ENCODE results near the gene RGPD5.
"Not testable (repeated sequence)": the region's sequence is repeated elsewhere in the genome, so short reads cannot be mapped to it uniquely, and the experiment has no call there.

Gene RGPD5

DNA sequence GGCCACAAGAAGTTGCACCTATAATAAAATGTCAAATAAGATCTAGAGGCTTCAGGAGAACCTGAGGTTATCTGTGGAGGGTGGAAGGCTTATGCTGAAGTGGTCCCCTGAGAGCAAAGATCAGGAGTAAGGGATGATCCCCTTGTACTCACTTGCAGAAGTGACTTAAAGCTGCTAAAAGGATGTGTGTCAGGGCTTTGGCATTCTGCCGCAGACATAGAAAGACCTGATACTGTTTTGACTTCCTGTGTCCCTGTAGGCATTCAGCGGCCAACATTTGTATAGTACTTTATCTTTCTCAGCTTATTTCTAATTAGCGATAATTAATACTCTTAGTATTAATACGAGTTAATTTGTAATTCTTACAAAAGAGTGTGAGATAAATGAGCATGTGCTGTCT, 94.3 kb downstream of the RGPD5 start:
- not testable (repeated sequence) for H3K4me3 ChIP-seq (ENCODE audit: control insufficient read depth, low read depth, low read length); DNase-seq (ENCODE audit: low read depth)

DNA sequence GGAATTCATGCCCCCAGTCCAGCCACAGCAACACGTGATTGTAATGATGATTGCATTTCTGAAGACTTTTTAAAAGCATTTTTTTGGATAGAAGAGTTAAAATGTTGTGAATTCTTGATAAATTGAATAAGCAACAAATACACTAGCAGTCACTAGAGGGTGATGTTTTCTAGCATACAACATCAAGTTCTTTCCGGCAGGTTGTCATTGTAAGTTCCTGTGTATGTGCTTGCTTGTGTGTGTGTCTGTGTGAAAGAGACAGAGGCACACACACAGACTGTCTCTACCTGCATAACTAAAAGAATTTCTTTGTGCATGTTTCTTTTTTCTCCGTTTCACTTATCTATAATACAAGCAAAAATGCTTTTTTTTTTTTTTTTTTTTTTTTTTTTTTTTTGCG, 95.8 kb downstream of the RGPD5 start:
- not testable (repeated sequence) for DNase-seq (ENCODE audit: low read depth); H3K4me3 ChIP-seq (ENCODE audit: control insufficient read depth, low read depth, low read length)

DNA sequence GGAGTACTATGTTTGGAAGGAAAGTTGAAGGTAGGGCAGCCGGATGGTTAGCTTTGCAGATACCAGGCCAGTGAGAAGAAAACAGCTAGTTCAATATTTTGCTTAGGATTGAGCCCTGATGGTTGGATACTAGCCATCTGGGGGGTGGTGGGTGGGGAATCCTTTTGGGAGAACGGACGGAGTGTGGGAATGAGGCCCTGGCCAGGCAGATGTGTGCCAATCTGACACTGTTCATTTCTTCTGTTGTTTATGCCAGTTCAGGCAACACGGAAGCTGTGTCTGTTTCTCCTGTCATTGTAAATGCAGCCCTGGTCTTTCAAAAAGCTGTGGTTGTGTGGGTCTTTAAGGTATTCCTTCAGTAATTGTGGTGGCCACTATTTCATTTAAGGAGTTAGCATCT, 96.9 kb downstream of the RGPD5 start:
- DNase-seq (ENCODE audit: low read depth); H3K4me3 ChIP-seq (ENCODE audit: control insufficient read depth, low read depth, low read length): not testable (repeated sequence)

DNA sequence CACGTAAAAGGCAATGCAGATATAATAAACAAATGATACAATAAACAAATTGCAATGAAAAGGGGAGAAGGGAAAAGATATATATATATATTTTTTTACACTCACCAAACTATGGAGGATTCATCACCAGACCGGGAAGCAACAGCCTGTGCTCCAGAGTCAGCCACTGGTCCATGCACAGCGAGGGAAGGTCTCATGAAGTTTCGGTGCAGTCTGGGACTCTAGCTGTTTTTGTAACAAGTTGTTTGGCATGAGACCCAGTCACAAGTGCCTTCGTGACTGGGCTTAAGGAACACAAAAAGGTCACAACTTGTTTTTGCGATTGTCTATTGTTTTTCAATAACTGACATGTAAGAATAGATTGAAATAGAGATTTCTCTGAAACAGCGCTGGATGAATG, 99.6 kb downstream of the RGPD5 start:
- H3K4me3 ChIP-seq (ENCODE audit: control insufficient read depth, low read depth, low read length); DNase-seq (ENCODE audit: low read depth): not testable (repeated sequence)

DNA sequence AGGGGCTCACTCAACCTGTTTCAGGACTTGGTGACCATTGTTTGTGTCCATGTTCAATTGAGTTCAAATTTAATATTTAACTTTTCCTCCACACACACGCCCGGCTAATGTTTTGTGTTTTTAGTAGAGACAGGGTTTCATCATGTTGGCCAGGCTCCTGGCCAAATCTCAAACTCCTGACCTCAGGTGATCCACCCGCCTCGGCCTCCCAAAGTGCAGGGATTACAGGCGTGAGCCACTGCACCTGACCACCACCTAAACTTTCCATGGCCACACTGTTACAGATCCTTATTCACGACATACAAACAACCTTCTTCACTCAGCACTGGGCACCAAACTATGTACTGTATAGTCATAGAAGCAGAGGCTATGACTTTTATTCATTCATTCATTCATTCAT, 100.0 kb downstream of the RGPD5 start:
- H3K4me3 ChIP-seq (ENCODE audit: control insufficient read depth, low read depth, low read length); DNase-seq (ENCODE audit: low read depth): not testable (repeated sequence)

DNA sequence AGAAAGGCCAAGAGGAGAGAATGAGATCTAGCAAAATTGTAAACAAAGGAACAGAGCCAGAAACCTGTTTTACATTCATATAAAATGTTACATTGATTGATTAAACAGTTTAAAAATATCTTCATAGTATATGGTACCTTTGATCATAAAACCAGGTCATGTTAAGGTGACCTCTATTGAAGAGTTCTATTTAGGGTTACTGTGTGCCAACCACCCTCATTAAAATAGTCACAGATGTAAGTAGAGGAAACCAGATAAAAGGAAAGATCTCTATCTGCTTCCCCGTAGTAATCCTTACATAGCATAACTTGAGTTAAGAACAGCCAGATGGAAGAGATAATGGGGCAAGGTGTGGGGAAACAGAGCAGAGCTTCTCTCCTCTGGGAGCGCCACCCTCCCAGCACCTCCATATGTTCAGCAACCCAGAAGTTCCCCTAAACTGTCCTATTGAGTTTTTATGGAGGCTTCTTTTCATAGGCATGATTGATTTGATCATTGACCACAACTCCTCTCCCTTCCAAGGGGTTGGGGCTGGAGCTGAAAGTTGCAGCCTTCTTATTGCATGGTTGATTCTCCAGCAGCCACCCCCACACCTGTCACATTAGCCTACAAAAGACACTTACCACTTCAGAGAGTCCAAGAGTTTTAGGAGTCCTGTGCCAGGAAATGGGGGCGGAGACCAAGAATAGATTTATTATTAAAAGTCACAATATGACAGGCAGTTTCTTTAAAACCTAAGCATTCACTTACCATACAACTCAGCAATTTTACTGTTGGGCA, 101.2 kb downstream of the RGPD5 start:
- not testable (repeated sequence) for DNase-seq (ENCODE audit: low read depth); H3K4me3 ChIP-seq (ENCODE audit: control insufficient read depth, low read depth, low read length)

DNA sequence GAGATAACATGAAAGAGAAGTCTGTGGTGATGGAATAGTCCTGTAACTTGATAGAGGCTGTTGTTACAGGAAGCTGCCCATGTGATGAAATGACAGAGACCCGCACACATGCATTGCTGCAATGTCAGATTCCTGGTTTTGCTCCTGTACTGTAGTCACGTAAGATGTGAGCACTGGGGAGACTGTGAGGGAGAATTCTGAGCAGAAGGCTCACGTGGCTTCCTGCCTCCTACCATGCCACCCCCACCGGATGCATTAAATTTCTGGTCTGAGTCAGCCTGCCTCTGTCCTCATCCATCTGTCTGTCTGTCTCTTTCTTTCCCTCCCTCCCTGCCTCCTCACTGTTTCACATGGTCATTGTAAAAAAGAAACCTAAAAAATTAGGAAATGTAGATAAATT, 102.1 kb downstream of the RGPD5 start:
- H3K4me3 ChIP-seq (ENCODE audit: control insufficient read depth, low read depth, low read length), result not testable (repeated sequence)

DNA sequence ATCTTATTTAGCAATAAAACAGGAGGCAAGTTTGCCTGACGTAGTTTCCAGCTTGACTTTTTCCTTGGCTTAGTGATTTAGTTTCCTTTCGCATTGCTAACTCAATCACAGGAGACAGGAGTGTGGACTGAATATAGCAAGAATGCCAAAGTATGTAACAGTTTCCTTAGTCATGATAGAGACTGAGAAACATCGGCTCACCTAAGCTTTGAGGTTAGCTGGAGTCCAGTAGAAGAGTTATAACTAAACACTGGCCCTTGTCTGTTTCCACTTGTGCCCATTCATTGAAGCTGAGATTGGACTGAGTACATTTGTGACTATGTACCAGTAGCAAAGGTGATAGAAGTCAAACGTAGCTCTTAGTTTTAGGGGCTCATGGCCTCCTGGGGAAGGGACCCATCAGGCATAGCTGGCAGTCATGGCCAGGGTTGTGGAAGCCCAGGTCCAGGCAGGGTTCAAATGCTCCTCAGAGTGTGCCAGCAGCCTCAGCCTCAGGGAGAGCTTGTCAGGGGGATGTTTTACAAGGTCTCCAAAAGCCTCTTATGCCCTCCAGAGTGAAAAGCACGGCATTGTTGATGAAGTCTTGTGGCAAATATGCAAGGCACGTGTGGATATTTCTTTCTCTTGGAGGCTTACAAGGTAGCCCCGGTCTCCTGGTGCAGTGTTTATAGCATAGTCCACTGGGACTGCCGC, 103.8 kb downstream of the RGPD5 start:
- DNase-seq (ENCODE audit: low read depth); H3K4me3 ChIP-seq (ENCODE audit: control insufficient read depth, low read depth, low read length): not testable (repeated sequence)

More for the DNA sequence above, 102.1 kb downstream of the RGPD5 start:
- DNase-seq (ENCODE audit: low read depth), result not testable (repeated sequence)

DNA sequence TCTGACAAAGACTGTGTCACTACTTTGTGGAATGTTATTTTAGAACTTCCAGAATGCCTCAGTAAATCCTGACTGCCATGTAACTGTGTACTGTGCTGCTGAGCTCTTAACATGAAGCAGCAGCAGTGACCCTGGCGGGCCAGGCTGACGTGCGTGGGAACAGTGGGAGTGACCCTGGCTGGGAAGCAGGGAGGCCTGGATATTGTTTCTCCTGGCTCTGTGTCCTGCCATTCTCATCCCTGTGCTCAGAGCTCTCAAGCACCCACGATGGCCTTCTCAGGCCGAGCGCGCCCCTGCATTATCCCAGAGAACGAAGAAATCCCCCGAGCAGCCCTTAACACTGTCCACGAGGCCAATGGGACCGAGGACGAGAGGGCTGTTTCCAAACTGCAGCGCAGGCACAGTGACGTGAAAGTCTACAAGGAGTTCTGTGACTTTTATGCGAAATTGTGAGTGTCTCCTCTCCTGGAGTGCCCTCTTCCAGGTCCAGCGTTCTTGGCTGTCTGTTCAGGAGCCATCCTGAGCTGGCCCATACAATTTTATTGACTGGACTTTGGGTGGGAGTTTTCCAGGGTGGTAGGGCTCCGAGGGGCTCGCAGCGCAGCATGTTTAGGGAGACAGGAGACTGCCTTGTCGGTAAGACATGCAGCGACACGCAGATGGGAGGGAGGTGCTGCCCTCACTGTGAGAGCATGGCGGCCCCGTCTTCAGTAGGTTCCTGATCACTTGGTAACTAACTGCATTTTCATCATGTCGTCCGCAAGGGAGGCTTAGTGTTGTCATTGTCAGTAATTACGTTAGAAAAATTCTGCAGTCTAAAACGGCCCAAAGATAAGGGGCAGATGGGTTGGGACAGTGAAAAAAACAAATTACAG, 104.6 kb downstream of the RGPD5 start, which contains the start of gene LIMS3:
LIMS3 (plus strand) TSS at position 227 of the 875 bp plus-strand sequence; CDS start at position 268, 41 bp downstream.
- DNase-seq (ENCODE audit: low read depth); H3K4me3 ChIP-seq (ENCODE audit: control insufficient read depth, low read depth, low read length): not testable (repeated sequence)

DNA sequence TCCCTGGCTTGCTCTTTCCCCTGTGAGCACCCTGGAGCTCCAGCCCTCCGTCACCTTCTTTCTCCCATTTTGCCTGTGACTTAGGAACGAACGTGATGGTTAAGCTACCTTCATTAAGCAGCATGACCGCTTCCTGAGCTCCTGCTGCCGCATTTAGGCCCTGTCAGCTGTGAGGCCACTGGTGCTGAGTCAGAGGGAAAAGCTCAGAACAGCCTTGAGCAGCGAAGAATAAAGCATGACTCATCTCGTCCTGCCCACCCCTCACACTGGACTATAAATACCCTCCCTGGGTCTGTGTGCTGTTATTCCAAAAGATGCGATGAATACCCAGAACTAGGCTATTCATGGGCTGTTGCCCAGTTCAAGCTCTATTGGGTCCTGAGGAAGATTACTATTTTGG, 111.7 kb downstream of the RGPD5 start:
- H3K4me3 ChIP-seq (ENCODE audit: control insufficient read depth, low read depth, low read length); DNase-seq (ENCODE audit: low read depth): not testable (repeated sequence)

Data from AG09309 (cell line).